NCI-H1417 (cell line): Measurements from ENCODE around the gene NR2F1.

Source experiments
- DNase-seq, 3 experiments: peaks; one replicate each; lab custom pipeline; 2025; lab: John Stamatoyannopoulos, UW

The NR2F1 gene

DNA sequence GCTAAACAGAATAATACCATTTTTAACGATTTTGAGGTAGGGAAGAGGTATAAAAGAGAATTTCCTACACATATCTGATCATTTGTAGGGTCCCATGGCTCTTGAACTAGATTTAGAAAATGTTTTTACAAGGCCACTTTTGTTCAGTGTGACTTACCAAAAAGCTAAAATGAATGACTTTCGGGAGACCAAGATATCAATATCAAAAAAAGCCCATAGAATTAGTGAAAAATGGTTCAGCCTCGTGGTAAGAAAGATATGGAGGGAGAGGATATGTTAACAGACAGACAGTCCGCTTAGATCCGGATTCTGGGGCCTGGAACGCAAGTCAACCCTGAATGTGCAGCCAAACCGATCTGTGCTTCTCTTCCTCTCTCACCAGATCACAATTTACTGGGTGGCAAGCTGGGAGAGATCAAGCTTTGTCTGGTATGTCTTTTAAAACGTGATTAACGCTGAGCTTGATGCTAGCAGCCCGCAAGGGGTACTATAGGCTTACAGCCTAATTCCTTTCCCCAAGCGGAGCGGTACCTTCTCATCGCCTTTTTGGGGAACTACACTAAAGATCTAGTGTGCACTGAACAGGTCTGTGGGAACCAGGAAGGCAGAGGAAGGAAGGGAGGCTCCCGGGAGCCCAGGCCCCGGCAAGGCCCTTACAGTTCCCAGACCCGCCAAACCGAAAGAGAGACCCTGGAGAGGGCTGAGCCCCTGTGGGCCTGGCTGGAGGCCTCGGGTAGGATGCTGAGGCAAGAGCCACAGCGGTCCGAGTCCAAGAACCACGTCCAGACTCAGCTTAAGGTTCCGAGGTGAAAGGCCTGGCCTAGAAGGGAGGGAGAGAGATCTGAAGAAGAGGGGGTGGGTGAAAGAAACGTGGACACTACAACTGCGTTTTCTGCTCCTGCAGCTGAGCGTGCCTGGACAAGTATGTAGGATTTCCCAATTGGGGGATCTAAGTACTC lies 4.9 kb upstream of the NR2F1 start:
- DNase-seq: no peak

DNA sequence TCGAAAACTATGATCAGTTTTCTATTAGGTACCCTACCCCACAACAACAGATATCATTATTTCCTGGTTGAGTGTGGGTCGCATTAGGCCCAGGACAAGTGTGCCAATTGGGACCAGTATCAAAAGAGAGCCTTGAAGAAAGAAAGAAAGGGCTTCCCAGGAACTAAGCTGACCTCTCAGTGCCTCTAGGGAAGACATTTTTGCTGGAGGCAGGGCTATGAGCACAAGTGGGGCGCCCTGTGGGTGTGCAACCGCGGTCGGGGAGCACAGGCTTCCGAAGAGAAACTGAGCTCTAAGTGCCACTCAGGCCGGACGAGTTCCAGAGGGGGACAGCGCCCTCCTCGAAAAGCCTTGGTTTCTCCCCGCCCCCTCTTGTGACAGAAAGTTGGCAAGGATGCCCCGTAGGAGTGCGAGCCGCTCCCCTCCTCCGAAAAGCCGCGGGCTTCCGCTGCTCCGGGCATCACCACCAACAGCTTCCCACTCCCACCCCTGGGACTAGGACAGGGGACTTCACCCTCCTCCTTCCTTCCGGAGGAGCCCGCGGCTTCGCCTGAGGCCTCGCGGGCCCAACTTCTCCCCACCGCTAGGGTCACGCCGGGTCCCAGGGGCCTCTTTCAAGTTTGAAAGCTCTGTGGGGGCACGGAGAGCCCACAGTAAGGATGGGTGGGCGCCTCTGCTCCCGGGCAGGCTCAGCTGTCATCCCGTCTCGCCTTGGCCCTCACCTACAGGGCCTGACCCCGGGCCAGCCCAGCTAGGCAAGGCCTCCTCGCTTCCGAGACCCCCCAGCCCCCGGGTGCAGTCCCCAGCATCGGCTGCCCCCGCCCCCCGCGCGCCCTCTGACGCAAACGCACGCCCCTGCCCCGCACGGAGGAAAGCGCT lies 4.0 kb upstream of the NR2F1 start:
- DNase-seq: no peak

DNA sequence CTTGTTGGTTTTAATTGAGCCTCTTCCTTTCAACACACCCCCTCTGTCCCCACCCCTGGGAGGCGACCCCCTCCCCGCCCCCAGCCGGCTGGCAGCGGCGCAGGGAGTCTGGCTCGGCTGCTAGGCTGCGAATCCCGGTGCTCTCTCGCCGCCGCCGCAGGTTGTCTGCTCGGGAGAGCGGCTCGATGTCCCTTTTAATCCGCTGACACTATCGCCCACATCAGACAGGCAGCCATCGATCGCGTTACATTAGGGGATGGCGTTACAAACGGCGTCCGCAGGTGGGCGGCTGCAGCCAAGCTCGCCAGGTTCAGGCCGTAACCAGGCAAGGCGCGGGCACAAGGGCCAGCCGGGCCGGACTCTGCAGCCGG lies 3.3 kb upstream of the NR2F1 start:
- DNase-seq: peak in 2 of 3 experiments; percentile 50 to 78

DNA sequence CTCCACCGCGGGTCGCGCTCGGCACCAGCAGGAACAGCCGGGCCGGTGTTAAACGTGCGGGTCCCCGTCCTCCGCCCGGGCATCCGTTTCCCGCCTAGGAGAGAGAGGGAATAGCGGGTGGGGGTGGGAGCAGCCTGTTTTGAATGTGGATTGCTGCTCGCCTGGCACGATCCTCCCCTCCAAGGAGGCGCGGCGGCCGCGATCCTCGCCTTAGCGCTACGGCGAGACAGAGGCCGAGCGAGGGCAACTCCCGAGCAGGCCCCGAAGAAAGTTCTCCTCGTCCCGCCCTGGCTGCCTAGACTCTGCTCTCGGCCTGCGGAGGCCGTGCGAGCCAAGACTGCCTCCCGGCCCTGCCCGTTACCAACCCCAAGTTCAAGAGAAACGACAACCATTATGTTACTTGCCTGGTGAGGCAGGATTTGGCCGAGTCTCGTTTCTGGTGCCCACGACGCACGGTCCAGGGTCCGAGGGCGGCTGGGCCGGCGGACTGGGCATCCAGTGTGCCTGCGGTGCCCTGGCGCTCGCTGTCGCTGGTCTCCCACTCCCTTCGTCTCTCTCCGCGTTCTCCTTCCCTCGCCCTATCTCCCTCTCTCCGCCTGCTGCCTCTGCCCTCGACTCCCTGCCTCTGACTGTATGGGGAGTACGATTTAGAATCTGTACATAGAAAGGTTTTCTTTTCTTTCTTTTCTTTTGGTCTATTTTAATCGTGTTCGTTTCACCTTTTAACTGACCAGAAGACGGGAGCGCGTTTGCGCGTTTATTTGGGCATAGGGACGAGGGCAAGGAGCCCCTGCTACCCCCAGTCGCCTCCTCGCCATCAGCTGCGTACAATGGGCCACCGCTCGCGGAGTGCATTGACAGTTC lies 2.7 kb upstream of the NR2F1 start:
- DNase-seq: peak; percentile 50 to 78 (median 78)

DNA sequence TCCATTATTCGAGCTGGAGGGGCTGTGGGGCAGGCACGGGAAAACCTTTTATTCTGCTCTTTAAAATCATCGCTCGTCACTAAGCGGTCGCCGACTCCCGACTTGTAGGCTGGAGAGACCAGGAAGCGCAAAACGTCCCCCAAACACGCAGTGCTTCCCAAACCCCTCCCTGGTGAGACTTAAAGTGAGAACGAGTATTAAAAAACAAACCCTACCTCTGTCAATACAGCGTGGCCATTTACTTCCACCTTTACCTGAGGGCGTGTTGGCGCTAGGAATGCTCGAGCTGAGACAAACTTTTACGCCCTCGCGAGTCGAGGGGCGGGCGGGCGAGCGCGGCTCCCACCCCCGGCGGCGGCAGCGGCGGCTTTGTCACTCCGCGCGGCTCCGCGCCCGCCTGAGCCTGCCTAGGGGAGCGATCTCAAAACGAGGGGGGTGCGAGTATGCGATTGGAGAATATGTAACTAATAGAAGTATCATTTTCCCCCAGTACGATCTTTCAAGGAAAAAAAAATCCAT lies 2.0 kb upstream of the NR2F1 start, which contains the start of gene NR2F1-AS1:
Gene NR2F1-AS1, minus strand, starts transcription at position 293 of the 519 bp plus-strand sequence.
- peak; percentile 57 to 78 (median 74) for DNase-seq

DNA sequence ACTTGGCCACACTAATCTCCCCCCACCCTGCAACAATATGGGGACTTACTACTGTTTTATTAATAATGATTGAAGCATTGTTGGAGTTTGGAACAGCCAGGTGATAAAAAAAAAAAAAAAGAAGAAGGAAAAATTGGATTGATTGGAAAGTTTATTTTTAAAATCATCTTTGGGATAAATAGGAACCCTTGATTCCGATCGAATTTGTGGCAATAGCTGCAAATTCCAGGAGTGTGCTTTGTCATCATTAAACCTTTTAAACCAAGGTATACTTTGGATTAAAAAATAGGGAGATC lies 907 bp upstream of the NR2F1 start:
- DNase-seq: no peak

DNA sequence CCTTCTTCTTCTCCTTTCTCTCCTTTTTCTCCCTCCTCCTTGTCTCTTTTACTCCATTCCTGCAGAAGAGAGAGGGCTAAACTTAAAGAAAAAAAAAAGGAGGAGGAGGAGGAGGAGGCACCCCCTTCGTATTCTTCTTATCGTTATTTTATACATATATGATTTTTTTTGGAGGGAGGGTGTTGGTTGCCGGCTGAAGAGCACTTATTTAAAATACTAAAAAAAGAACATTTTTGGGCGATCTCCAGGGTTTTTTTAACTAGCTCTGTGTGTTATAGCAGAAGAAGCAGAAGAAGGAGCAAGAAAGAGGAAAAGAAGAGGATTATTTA lies 381 bp downstream of the NR2F1 start:
- DNase-seq: peak in 1 of 3 experiments; percentile 67

DNA sequence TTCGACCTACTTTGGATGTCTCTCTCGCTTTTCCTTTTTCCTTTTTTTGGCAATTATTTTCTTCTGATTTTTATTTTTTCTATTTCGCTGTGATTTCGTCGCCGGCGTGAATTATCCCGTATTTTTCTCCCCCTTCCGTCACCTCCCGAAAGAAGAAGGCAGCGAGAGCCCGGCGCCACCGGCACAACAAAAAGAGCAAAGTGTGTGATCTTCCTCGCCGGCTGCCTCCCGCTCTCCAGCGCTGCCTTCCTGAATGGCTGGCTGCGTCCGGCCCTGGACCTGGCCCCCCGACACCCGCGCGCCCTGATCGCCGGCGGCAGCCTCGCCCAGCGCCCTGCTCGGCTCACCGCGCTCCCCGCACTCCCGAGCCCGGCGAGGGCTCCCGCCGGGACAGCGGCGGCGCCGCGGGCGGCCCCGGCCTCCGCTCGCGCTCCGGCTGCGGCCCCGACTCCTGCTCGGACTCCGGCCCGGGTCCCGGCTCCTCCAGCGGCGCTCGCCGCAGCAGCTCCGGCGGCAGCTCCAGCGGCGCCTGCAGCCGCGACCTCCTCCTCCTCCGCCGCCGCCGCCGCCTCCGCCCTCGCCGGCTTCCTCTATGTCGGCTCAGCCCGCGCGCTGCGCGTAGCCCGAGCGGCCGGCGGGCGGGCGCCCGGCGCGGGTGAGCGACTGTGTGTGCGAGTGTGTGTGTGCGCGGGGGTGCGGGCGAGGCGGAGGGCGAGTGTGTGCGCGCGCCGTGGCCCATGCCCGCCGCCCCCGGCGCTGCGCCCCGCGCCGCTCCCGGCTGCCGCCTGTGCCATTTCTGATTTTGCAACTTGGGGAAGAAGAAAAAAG lies 960 bp downstream of the NR2F1 start:
- DNase-seq: peak; percentile 56 to 73 (median 68)

DNA sequence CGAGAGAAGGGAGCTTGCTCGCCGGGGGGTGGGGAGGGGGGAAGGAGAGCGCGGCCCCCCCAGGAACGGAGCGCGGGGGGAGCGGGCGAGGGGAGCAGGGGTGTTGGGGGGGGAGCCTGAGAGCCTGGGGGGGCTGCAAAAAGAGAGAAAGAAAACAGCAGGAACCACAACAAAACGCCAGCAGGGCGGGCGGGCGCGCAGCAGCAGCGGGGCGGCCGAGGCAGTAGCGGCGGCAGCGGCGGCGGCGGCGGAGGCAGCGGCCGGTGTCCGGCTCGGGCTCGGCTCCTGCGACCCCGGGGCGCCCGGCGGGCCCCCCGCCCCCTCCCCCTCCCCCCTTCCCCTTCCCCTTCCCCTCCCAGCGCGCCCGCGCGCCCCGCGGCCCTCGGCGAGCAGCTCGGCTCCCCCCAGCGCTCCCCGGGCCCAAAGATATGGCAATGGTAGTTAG lies 1.6 kb downstream of the NR2F1 start:
- DNase-seq: no peak

DNA sequence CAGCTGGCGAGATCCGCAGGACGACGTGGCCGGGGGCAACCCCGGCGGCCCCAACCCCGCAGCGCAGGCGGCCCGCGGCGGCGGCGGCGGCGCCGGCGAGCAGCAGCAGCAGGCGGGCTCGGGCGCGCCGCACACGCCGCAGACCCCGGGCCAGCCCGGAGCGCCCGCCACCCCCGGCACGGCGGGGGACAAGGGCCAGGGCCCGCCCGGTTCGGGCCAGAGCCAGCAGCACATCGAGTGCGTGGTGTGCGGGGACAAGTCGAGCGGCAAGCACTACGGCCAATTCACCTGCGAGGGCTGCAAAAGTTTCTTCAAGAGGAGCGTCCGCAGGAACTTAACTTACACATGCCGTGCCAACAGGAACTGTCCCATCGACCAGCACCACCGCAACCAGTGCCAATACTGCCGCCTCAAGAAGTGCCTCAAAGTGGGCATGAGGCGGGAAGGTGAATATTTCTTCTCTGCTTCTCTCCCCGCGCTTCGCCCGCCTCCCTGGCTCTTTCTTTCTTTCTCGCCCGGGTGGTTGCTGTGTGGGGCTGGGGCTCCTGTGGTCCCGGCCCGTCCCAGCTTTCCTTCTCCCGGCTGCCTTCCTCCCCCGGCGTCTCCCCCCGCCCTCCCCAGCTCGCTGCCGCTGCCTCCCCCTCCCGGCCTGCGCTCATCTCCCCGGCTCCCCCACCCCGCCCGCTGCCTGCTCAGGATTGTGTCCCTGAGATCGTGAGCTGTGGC lies 2.2 kb downstream of the NR2F1 start:
- DNase-seq: peak; percentile 32 to 56 (median 47)

DNA sequence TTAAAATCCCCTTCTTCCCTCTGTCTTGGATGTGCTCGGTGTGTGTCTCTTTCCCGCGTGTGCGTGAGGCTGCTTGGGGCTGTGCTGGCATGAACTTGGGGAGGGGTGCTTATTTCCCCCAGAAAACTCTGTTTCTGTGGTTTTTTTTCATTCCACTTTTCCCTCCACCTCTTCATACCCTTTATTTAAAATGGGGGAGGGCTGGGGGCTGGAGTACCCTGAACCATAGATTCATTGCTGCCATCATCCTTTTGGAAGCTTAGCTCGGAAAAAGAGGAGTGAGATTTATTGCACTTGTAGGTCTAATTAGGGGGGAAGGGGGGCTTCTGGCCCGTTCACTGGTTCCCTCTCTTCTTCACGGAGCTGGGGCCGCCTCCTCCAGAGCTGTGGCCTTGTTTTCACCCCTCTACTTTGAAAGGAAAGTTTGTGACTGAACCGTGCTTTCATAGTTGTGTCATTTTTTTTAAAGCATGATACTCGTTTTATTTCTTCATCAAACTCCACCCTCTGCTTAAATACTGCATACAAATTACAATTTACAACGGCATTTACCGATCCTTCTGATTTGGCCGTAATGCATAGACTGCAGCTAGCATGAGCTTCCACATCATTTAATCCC lies 2.9 kb downstream of the NR2F1 start:
- peak in 1 of 3 experiments; percentile 54 for DNase-seq

DNA sequence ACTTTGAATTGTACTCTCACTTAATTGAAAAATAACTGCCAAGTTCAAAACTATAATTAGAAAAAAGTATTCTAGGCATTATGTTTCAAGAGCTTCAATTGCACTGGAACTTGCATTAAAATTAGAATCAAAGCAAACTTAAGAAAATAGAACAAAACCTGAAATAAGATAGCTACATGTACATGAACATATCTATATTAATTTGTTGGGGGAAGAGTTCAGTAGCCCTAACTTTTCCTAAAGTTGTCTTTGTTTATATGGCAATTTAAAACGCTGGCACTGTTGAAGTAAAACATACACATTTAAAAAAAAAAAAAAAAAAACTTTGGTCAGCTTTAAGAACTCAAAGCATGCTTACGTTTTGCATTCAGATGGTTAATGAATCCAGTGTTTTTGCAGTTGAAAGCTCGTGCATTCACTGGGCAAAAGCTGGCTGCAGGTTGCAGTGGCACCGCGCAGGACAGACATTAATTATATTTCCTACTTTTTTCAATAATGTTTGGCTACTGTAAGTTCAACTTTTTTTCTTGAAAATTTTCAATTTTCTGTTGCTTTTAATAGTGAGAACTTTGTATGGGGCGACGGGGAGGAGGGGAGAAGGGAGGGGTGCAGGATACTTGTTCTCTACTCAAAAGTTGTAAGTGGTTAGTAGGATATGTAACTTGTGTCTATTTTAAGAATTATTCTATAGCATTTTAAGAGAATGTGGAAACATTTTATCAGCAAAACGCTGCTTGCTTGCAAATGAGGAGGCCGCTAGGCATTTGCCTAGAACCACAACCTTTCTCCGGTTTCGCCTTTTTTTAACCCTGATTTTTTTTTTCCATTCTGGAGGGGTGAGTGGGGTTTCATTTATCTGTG lies 3.9 kb downstream of the NR2F1 start:
- no peak for DNase-seq

DNA sequence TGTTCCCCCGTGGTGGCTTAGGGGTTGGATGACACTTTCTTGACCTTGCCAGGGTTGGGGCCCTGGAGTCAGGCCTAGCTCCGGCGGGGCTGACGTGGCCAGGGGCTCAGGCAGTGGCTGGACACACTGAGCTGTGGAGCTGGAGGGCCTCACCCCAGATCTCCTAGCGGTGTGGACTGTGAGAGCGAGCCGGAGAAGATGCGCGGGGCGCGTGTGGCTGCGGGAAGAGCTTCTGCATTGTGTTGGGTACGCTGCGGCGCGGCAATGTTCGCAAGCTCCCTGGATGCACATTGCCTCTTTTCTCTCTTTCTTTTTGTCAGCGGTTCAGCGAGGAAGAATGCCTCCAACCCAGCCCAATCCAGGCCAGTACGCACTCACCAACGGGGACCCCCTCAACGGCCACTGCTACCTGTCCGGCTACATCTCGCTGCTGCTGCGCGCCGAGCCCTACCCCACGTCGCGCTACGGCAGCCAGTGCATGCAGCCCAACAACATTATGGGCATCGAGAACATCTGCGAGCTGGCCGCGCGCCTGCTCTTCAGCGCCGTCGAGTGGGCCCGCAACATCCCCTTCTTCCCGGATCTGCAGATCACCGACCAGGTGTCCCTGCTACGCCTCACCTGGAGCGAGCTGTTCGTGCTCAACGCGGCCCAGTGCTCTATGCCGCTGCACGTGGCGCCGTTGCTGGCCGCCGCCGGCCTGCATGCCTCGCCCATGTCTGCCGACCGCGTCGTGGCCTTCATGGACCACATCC lies 4.8 kb downstream of the NR2F1 start:
- DNase-seq: no peak

DNA sequence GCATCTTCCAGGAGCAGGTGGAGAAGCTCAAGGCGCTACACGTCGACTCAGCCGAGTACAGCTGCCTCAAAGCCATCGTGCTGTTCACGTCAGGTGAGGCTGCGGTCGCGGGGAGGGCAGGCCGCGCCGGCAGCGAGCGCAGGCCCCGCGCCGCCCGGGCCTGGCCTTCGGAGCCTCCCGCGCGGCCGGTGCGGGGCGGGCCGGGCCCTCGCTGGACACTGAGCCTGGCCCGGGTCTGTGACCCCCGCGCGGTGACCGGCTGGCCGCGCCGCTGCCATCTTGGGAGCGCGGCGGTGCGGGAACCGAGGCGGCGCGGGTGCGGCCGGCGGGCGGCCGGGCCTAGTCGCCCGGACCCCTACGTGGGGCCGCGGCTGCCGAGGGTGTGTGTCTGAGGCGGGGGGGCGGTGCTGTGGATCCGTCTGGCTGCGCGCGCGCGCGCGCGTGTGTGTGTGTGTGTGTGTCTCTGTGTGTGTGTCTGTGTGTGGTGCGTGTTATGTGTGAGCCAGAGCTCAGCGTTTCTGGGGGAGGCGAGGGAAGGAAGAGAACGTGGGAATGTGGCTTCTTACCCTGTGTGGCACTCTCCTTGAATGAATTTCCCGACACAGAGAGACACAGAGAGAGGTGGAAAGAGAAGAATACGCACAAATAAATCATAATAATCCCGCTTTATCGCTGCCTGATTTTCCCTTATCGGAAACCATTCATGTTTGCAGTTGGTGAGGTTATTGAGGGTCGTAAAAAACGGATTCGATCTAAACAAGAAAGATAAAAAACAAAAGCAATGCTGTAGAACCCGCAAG lies 5.5 kb downstream of the NR2F1 start:
- no peak for DNase-seq

DNA sequence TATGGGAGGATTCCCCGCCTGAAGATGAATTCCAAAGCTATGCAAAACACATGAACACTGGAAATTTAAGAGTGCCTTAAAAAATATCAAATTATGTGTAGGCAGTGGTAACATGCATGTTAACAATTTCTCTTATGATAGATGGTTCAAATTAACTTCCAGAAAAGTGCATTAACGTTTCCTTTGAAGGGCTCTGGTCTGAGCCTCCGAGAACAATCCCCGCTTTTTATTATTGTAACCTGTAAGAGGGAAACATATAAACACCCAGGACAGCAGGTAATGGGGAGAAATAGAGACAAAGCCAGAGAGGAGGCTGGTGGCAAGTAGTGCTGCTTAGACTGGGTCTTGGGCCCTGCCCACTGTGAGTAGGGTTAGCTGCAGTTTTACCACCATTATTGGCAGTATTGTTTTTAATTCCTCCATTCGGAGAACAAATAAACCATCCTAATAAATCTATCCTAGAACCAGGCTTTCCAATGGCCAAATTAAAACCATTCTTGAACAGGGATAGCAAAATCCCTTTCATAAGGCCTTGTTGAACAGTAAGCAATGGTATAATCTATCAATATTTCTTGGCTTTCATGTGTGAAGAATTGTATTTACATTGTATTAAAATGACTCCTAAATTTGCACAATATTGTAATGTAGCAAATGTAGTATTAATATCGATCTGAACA lies 6.3 kb downstream of the NR2F1 start:
- no peak for DNase-seq

DNA sequence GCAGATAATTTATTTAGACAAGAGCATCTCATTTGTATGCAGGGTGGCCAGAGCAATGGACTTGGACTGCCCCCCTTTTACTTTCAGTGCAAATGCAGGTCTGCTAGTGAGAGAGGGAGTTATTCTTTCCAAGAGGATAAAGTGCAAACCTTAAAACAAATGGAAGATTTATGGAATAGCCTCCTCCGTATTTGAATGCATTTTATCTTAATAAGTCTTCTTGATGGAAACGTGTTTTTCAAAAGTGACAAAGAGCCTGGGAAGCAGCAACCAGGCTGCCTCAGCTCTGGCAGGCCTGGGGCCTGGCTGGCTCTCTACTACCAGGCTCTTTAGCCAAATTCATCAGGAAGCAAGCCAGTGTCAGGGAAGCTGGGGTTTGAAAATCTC lies 6.8 kb downstream of the NR2F1 start:
- DNase-seq: no peak

DNA sequence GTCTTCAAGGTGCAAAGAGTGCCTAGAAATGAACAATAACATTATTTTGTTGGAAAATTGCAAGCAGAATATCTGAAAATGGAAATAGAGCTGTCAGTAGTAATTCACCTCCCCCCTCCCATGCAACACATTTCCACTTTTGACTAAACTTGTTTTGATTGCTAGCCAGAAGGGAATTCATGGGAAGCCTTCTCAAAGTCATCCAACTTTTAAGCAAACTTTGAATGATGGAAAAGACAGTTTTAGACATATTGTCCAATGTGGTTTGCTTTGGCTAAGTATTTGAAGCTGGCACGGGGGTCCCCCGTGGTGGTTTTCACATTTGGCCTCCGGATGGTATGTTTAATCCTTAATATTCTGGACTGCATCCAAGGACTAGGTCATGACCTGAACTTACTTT lies 7.5 kb downstream of the NR2F1 start:
- DNase-seq: no peak
